HG02588 (cell line): ENCODE measurements around the gene ZNF554.
"Not testable (repeated sequence)": the region's sequence is repeated elsewhere in the genome, so short reads cannot be mapped to it uniquely, and the experiment has no call there.

Source experiments
- ATAC-seq: cut with Tn5 transposase; IDR thresholded peaks from one replicate; pipeline ENCODE4 v1.9.1; 2021; ENCODE audit warnings: mild to moderate bottlenecking, moderate library complexity; ENCODE audit not compliant: unreplicated experiment

ZNF554 gene

DNA sequence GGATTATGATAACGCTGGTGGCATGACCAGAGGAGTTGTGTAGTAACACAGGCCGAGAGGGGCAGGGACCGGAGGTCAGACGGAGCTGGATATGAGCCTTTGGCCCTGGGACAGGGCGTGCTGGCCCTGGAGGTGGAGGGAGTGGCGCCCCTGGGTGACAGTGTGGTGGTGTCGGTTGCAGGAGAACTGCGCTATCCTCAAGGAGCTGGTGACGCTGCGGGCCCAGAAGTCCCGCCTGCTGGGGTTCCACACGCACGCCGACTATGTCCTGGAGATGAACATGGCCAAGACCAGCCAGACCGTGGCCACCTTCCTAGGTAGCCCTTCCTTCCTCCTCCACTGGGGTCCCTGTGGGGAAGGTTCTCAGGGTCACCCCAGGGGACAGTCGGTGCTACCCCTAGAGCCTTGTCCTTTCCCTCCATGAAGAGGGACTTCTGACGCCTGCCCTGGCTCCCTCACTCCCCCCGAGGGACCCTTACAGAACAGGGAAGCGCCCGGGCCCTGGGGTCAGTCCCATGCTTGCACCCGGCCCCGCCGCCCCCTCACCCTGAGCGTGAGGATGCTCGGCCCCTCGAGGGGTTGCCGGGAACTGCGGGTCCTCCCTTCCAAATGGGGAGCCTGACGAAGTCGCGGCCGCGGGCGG is 12.8 kb upstream of the ZNF554 start:
- no peak for ATAC-seq

DNA sequence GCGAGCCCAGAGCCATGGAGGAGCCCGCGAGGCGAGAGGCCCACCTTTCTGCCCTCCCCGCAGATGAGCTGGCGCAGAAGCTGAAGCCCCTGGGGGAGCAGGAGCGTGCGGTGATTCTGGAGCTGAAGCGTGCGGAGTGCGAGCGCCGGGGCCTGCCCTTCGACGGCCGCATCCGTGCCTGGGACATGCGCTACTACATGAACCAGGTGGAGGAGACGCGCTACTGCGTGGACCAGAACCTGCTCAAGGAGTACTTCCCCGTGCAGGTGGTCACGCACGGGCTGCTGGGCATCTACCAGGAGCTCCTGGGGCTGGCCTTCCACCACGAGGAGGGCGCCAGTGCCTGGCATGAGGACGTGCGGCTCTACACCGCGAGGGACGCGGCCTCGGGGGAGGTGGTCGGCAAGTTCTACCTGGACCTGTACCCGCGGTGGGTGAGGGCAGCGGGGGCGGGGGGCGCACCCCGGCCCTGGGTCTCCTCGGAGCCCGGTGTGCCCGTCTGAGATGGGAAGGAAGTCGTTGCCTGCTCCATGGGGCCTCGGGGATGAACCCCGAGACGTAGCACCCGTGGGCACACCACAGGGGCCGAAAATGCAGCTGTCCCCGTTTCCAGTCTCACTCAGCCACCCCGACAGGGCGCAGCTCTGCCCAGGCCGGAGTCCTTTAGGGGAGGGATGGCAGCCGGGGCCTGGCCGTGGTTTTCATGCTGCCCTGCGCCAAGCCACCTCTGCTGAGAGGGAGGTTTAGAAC is 12.1 kb upstream of the ZNF554 start:
- ATAC-seq: no peak

DNA sequence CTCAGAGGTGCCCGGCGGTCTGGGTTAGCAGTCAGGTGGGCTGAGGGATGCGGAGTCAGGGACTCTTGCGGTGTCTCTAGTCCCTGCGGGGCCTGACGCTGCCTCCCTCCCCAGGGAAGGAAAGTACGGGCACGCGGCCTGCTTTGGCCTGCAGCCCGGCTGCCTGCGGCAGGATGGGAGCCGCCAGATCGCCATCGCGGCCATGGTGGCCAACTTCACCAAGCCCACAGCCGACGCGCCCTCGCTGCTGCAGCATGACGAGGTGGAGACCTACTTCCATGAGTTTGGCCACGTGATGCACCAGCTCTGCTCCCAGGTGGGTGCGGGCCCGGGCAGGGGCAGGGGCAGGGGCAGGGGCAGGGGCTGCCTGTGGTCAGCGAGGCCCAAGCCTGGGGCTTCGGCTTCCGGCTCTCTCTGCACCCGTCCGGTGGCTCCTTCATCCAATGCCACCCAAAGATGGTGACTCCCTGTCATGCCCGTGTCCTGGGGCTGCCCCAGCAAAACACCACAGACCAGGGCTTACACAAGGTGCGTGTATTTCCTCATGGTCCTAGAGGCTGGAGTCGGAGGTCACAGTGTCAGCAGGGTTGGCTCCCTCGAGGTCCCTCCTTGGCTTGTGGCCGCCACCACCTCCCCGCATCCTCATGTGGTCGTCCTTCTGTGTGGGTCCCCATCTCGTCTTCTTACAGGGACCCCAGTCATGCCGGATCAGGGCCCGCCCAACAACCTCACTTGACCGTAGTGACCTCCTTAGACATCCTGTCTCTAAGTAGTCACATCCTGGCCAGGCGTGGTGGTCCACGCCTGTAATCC is 11.3 kb upstream of the ZNF554 start:
- no peak for ATAC-seq

DNA sequence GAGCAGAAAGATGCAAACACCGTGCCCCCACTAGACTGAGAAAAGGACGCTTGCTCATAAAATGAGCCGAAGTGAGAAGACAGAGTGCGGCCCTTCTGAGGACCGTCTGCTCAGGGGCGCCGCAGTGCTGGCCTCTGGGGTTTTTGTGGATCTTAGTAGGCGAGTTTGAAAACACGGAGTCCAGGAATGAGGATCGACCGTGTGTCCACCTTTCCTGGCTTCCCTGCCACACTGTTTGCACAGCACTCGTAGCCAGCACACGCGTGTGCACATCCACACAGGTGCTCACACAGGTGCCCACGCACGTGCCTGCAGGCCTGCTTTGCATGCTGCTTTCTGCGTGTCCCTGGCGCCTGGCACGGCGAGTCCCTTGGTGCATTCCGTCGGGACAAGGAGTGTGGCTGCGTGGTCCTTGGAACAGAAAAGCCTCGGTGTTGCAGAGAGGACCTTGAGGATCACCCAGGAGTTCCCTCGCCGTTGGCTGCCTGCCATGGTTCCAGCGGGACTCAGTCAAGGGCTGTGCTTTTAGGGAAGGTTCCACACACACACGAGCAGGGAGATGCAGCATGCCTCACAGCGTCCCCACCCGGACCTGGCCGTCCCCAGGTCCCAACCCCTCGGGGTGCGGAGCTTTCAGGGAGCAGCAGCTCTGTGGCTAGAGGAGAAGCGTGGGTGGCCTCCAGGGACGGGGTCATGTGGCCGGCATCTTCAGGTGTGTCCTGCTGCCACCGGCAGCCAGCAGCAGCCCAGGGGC is 10.1 kb upstream of the ZNF554 start:
- ATAC-seq: no peak

GRCh38 chr19:2810141-2811091 is 9.3 kb upstream of the ZNF554 start:
- ATAC-seq: no peak

GRCh38 chr19:2811221-2811722 is 8.4 kb upstream of the ZNF554 start:
- no peak for ATAC-seq

DNA sequence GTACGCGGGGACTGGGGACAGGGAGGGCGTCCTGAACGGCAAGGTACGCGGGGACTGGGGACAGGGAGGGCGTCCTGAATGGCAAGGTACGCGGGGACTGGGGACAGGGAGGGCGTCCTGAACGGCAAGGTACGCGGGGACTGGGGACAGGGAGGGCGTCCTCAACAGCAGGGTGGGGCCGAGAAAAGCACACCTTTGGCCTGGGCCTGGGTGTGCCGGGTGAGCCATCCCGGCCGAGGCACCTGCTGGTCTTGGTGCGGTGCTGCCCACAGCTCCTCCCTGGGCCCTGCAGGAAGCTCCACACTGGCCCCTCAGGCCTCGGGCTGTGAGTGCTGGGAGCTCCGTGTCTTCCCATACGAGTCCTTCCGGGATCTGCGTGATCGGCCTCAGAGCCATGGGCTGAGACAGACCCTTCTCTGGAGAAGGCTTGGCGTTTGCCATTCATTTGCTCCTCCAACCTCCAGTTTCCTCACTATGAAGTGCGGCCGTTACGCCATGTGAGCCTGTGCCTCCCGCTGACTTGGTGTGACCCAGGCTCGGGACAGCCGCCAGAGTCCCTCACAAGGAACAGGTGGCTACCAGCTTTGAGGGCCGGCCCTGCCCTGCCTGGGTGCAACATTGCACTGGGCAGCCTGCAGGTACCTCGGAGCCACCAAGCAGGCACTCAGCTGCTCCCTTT is 7.8 kb upstream of the ZNF554 start:
- no peak for ATAC-seq

- no peak for ATAC-seq
Measured at GRCh38 chr19:2812414-2813234, 7.0 kb upstream of the ZNF554 start.

- no peak for ATAC-seq
Measured at GRCh38 chr19:2813235-2814160, 6.2 kb upstream of the ZNF554 start.

DNA sequence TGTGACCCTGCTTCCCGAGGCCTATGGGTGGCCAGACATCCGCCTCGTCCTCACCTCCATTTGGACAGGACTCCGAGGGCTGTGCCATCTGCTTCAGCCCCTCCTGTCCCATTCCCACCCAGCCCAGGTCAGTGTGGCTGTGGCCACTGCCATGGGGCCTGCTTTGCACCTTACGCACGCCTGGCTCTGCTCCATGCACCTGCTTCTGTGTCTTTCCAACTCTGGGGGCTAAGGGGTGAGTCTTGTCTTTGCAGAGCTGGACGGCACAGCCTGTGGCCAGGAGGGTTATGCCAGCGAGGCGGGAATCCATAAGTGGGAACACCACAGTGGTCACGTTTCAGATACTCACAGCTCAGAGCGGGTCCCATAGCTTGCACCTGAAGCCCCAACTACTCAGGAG is 5.2 kb upstream of the ZNF554 start:
- no peak for ATAC-seq

GRCh38 chr19:2815191-2815614 is 4.5 kb upstream of the ZNF554 start:
- no peak for ATAC-seq

DNA sequence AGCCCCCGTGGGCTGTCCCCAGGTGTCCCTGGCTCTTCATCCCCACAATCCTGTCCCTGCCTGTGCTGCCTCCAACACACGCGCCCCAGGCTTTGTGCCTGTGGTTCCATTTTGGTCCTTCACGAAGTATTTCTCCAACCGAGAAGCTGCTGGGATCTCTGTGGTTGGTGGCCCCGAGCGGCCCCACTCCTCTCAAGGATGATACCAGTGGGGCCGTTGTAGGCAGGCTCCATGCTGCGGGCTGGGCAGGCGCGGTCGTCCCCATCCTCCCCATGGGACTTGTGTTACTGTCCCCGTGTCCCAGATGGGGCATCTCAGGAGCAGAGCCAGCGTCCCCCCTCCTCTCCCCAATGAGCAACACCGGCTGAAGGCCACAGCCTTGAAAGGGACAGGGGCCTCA is 3.7 kb upstream of the ZNF554 start:
- no peak for ATAC-seq

DNA sequence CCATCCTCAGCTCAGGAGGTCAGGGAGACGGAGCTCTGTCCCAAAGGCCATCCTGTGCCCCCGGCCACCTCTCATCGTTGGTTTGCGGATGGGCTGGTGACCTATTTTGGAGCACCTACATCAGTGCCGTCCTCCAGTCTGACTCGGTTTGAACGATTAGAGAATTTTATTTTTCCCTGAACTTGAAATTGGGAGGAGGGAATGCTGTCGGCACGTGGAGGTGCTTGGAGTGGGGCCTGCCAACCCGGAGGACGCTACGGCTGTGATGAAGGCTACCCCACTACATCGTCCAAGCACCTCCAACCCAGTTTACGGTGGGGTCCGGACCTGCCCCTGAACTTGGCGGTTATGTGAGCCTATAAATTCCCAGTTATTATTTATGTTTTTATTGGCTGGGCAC is 3.0 kb upstream of the ZNF554 start:
- ATAC-seq: no peak

GRCh38 chr19:2817237-2817829 is 2.3 kb upstream of the ZNF554 start:
- ATAC-seq: not testable (repeated sequence)

GRCh38 chr19:2820112-2820702 is 539 bp downstream of the ZNF554 start:
- peak; percentile 19 for ATAC-seq

- no peak for ATAC-seq
Measured at GRCh38 chr19:2822846-2823245, 3.2 kb downstream of the ZNF554 start.
